NCI-H226 (cell line): ENCODE data around the gene GSG1L.

Experiments
- DNase-seq: peaks from one replicate; pipeline ENCODE4 v3.0.0-alpha.2; 2015

GSG1L gene

GRCh38 chr16:27932542-27933135, 130.9 kb downstream of the GSG1L start:
- DNase-seq: no peak

- no peak for DNase-seq
These were observed 133.7 kb downstream of the GSG1L start for GRCh38 chr16:27929818-27930217.

DNA sequence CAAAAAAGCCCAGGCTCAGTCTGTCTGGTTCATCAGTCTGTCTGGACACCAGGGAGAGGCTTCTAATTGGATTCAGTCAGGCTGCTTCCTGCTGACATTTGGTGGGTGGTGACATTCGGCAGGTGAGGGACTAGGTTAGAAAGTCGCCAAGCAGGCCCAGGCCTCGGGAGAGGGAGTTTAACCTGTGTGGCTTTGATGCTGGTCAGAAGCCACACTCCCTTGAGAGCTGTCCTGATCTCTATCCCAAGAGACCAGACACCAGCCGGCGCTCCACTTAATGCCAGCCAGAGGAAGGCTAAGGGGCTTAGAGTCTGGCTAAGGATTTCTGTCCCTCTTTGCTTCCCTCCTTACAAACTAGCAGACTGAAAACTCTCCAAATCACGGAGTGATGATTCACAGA, 135.0 kb downstream of the GSG1L start:
- no peak for DNase-seq

DNA sequence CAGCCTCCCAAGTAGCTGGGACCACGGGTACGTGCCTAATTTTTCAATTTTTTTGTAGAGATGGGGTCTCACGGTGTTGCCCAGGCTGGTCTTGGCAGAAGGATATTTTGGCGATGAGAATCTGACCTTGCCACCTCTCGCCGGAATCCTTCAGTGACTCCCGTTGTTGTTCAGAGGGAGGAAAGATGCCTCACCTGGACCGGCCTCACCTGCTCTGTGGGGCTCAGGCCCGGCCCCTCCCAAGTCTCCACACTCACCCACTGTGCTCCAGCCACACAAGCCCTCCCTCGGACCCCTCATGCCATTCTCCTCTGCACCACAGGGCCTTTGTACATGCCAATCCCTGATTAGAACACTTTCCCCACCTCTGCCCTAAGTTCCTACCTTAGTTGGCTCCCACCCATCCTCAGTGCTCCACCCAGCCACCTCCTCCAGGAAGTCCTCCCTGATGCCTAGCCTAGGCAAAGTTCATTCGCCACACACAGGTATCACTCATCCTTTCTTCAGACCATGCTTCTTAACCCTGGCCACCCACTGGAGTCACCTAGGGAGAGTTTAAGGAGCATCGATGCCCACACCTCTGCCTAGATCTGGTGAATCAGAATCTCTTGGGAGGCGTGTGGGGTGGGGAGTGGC, 136.1 kb downstream of the GSG1L start:
- DNase-seq: no peak

- DNase-seq: no peak
These were observed 137.9 kb downstream of the GSG1L start for GRCh38 chr16:27925612-27926011.

DNA sequence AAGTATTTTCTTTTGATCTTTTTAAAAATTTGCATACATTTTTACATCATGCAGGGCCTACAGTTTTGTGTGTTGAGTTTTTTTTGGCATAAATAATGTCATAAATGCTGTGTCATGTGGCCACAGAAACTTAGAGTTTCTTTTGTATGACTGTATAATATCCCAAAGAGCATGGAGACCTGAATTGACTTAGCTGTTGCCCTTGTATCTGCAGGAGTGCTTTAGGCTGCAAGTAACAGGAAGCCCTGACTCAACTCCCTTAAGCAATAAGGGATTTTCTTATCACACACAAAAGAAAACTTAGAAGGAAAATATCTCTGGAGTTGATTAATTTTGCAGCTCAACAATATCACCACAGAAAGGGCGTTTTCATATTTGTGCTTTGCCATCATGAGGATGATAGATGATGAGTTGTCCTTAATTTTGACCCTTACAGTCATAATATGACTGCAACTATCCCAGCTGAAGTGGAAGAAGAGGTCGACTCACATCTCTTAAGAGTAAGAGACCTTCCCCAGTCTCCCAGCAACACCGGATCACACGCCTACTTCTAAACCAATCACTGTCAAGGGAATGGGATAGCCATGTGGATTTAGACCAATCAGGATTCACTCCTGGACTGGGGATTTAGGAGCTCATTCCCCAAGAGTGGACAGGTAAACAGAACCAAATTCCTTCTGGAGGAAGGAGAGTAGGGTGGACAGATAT, 138.9 kb downstream of the GSG1L start:
- peak; percentile 28 for DNase-seq

DNA sequence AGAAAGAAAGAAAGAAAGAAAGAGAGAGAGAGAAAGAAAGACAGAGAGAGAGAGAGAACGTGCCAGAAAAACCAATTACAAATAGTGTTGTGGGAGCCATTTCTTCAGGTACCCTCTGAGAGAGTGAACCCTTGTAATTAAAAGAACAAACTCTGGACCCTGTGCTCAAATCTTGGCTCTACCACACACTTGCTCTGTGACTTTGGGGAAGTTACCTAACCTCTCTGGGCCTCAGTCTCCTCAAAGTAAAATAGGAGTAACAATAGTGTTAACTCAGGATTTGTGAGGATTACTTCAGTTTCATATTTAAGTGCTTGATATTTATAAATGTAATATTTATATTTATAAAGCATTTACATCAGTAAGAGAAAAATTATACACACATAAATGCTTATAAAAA, 139.8 kb downstream of the GSG1L start:
- no peak for DNase-seq

DNA sequence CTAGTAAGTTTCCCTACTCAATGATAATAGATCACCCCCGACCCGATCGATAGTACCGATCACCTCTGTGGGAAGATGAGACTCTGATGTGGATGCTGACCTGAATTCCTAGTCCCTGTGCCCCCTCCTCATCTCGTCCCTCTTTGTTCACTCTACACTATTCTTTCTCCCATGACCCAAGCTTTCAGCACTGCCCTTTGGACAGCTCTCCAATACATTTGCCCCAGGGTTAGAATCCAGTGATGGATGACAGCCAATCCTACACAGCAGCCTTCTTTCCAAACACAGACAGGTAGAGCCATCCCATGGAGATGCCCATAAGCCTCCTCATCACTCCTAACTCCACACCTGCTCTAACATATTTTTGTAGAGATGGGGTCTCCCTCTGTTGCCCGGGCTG, 141.1 kb downstream of the GSG1L start:
- DNase-seq: no peak

- no peak for DNase-seq
These were observed 142.4 kb downstream of the GSG1L start for GRCh38 chr16:27921134-27921533.

GRCh38 chr16:27920391-27920891, 143.1 kb downstream of the GSG1L start:
- no peak for DNase-seq

- no peak for DNase-seq
These were observed 144.8 kb downstream of the GSG1L start for GRCh38 chr16:27918755-27919154.

DNA sequence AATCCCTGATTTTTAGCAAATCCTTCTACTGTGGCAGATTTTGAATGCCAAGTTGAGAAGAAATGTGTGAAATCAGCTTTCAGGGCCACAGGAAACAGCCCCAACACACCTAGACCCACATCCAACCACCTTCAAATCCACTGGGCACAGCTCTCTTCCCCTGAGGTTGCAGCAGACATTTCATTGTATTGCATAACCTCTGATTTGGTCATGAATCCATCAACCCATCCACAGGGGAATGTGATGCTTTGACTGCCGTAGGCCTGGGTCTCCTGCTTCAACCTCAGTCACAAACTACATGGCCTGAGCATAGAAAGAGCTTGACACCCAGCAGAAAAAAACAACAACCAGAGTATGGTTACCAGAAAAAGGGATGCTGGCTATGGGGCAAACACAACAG, 145.6 kb downstream of the GSG1L start:
- no peak for DNase-seq

DNA sequence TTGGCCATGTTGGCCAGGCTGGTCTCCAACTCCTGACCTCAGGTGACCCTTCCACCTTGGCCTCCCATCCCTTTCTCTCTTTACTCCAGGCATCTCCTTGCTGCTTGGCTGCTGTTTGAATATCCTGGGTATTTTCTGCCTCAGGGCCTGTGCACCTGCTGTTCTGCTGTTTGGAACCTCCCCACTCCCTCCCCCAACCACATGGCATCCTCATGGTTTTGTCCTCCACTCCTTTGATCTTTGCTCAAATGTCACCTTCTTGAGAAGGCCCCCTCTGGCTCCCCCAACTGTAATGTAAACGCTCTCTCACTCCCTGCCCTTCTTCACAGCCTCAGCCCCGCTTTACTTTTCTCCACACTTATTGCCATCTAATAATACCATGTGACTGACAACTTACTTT, 152.0 kb downstream of the GSG1L start:
- no peak for DNase-seq

GRCh38 chr16:27907457-27907972, 156.0 kb downstream of the GSG1L start:
- DNase-seq: no peak

DNA sequence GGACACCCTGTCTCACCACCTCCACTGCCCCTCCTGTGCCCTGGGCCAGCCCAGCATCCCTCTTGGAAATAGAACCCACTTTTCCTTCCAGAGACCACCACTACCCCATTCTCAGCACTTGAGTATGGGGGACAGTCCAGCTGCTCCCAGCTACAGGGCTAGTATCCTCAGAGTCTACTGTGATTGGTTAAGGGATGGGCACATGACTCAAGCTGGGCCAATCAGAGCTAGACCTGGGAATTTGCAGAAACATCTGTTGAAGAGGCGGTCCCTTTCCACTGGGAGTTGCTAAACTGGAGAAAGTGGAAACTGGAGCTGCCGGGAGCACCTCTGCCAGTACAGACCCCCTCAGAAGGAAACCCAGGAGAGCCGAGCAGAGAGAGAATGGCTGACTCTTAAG, 156.6 kb downstream of the GSG1L start:
- no peak for DNase-seq

DNA sequence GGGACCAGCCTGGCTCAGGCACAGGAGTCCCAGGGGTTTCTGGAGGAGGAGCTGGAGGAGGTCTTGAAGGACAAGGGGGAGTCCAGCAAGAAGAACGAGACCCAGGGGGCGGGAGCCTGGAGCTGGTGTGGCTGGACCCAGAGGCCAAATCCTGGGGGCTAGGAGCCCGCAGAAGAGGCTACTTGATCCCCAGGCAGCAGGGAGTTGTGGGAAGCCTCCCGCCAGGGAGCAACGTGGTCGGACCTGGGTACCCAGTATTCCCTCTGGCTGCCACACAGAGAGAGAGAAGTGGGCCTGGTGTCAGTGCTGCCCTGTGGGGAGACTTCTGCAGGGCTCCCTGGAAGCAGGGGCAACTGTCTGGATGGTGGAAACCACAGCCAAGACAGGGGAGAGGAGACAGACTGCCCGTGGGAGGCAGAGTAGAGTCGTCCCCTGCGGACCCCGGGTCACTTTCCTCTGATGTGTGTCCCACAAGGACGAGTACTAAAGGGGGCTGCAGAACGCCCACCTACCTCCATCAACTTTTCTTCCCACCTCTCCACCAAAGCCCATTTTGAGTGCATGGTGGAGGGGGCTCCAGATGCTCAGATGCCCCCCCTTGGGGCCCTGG, 160.4 kb downstream of the GSG1L start:
- DNase-seq: no peak

GRCh38 chr16:27902551-27902950, 161.0 kb downstream of the GSG1L start:
- DNase-seq: no peak

DNA sequence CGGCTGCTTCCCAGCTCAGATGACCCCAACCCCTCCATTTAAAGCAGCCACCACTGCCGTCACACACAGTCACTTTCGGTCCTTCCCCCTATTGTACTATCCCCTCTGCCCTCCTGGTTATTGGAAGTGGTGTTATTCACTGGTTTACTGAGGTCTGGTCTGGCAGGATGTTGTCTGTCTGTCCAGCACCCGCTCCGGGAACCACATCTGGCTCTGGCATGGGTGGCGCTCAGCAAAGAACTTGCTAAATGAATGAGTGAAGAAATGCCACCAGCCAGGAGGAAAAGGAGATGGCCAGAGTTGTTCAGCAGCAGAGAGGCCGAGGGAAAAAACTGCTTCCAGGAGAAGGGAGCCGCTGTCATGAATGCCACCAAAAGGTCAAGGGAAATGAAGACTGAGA, 161.6 kb downstream of the GSG1L start:
- no peak for DNase-seq

DNA sequence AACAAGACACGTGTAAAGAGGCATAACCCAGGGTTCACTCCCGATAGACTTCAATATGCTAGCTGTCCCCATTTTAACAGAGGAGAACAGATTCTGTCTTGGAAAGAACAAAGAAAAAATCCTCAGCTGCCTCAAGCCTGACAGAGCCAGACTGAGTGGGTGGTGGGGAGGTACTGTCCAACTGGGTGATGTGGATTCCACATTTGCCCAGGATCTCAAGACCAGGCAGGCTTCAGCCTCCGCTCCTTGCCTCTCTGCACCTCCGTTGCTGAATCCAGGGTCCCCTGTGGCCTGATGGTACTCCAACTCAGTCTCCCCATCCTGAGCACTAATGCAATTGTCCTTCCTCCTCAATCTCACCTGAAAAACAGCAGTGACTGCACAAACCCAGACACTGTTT, 163.8 kb downstream of the GSG1L start:
- no peak for DNase-seq

- DNase-seq: no peak
These were observed 169.1 kb downstream of the GSG1L start for GRCh38 chr16:27894386-27894785.

DNA sequence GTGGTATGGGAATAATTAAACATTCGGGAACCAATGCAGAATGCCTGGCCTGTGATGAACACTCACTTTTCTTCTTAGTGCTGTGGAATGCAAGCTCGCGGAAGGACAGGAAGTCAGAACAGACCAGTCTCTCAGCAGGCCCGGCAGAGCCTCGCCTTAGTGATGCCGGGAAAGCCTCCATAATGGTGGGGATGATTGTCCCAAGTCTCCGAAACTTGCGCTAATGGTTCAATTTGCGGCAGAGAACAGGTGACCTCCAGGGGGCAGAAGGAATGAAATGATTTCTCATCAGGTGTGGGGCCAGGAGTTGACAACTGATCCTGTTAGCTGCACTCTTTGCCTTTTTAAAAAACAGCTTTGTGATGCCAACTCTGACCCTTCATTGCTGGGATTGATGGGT, 170.6 kb downstream of the GSG1L start:
- DNase-seq: no peak

GRCh38 chr16:27890866-27891265, 172.6 kb downstream of the GSG1L start:
- DNase-seq: no peak

DNA sequence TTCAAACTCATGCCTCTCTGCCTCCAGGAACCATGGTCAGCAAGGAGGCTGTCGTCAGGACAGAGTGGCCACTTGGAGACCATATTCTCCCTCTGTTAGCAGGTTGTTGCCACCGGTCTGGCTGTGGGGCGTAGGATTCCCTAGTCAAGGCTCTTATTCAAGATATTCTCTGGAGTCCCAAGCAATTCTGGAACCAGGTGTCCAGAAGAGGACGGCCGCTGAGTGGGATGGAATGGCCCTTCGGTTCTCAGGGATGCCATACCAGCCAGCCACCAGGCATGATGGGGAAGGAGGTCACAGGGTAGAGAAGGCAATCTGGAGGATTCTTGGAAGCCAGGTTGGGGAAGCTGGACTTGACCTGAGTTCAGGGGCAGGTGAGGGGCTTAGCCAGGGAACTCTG, 173.5 kb downstream of the GSG1L start:
- DNase-seq: no peak

- no peak for DNase-seq
These were observed 179.9 kb downstream of the GSG1L start for GRCh38 chr16:27883576-27883975.
